Measurements from ENCODE around the gene CPNE4. TPM values are rescaled to one million over a fixed set of nuclear protein-coding genes. Genes with fewer than 3 reads are reported as not detected.

Gene CPNE4
- total and polyA plus RNA-seq, 8 donors = 0.14 to 1.7 (median 0.66) TPM

DNA sequence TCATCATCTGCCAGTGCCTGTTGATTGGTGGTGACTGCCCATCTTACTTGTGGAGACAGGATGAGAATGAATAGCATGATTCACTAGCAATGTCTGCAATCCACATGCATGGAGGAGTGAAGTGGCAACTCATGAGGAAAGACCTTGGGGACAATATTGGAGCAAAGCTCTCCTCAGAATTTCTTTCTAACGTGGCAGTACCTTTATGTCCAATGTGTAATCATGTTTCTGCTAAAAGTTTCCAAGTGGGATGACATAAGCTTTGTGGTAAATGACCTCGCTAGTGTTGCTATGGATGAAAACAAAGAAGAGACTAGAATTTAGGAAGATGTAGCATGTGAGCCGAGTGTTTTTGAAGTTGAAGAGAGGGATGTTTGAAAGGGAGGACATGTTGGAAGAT is 117.8 kb downstream of the CPNE4 start:
- intact Hi-C loops (cut with DNase I) = no loop called here
- H3K4me1 ChIP-seq = no peaks in the 10 kb centered on the region
- H3K9me3 ChIP-seq = no peaks in the 10 kb centered on the region
- no peaks in the 10 kb centered on the region for H3K36me3 ChIP-seq
- no peak overlapping the region for H3K27ac ChIP-seq
- H3K27me3 ChIP-seq = no peaks in the 10 kb centered on the region
- DNase-seq (no peak), FAIRE-seq (no peak), ATAC-seq (no peak)
- H3K4me3 ChIP-seq = no peak overlapping the region
- TF ChIP-seq, protein P1, sequence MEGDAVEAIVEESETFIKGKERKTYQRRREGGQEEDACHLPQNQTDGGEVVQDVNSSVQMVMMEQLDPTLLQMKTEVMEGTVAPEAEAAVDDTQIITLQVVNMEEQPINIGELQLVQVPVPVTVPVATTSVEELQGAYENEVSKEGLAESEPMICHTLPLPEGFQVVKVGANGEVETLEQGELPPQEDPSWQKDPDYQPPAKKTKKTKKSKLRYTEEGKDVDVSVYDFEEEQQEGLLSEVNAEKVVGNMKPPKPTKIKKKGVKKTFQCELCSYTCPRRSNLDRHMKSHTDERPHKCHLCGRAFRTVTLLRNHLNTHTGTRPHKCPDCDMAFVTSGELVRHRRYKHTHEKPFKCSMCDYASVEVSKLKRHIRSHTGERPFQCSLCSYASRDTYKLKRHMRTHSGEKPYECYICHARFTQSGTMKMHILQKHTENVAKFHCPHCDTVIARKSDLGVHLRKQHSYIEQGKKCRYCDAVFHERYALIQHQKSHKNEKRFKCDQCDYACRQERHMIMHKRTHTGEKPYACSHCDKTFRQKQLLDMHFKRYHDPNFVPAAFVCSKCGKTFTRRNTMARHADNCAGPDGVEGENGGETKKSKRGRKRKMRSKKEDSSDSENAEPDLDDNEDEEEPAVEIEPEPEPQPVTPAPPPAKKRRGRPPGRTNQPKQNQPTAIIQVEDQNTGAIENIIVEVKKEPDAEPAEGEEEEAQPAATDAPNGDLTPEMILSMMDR (IDR thresholded peaks at IDR 0.05) = no peak
- WGBS, 2 donors = 52 to 54% methylated on average over 3 of the region's 3 CpGs

DNA sequence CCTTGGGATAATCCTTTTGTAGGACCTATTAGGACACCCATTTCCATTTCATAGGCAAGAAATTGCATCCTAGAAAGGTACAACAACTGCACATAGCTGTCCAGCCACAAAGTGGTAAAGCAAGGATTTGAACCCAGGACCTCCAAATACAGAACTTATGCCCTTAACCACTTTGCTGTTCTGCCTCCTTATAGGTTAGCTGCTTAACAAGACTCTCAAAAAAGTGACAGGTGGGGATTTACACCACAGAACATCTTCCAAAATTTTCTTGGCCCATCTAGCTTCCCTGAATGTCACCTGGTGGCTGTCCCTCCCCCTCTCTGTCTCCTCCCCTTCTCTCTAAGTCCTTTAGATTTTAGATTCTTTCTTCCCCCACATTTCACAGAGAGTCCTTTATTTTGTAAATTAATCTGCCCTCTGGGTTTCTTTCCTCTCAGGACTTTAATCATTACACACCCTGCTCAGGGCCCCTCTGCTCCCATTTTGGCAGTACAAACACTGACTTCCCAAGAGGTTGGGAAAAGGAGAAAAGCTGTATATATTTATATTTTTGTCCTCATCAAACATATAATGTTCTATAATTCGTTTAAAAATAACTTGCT is 120.6 kb downstream of the CPNE4 start:
- H3K27me3 ChIP-seq = no peaks in the 10 kb centered on the region
- no peak overlapping the region for H3K27ac ChIP-seq
- no peaks in the 10 kb centered on the region for H3K36me3 ChIP-seq
- DNase-seq (no peak), ATAC-seq (no peak), FAIRE-seq (no peak)
- no peaks in the 10 kb centered on the region for H3K4me1 ChIP-seq
- no peak overlapping the region for H3K4me3 ChIP-seq
- TF ChIP-seq, protein P1 (IDR thresholded peaks at IDR 0.05) = no peak
- WGBS, 2 donors = 36 to 42% methylated on average over 1 of the region's 1 CpG
- H3K9me3 ChIP-seq = no peaks in the 10 kb centered on the region
- intact Hi-C loops (cut with DNase I) = no loop called here

DNA sequence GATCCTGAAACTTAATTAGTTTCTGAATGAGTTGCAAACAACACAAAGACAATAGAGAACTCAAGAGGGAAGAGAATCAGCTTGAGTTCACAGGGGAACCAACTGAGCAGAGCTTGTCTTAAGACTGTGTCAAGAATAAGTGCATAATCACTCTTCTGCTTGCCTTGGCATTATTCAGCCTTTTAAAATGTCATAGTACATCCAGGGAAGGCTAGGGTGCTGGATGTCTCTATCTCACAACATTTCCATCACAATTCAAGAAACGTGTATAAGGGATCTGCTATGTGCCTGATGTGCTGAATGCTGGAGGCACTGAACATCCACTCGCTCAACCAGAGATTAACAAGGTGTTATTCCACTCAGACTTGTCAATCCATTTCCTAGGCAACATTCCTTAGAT is 122.6 kb downstream of the CPNE4 start:
- ATAC-seq = no peak
- TF ChIP-seq, protein P1 (IDR thresholded peaks at IDR 0.05) = no peak
- FAIRE-seq = no peak
- Histone ChIP-seq H3K27ac (no peak overlapping the region), H3K9me3 (no peaks in the 10 kb centered on the region), H3K4me3 (no peak overlapping the region), H3K4me1 (no peaks in the 10 kb centered on the region), H3K36me3 (no peaks in the 10 kb centered on the region), H3K27me3 (no peaks in the 10 kb centered on the region)
- DNase-seq = no peak
- intact Hi-C loops (cut with DNase I) = no loop called here
- 51 to 55% methylated on average over 2 of the region's 2 CpGs for WGBS, 2 donors

DNA sequence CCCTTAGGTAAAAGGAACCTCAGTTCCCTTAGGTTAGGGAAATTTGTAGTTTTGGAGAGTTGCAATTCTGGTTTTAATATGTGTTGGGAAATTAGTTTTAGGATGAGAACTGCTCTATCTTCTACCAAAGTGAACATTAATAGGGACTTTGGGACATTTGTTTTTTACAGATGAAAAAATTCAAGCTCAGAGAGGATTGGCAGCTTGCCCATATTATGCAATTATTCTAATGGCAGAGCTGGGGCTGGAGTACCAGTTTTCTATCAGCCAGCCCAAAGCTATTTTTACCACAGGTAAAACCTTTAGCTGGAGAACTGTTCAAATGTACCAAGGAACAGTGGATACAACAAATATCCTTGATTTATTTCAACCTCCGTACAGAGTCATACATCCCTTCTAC is 127.0 kb downstream of the CPNE4 start:
- TF ChIP-seq, protein P1 (IDR thresholded peaks at IDR 0.05) = no peak

DNA sequence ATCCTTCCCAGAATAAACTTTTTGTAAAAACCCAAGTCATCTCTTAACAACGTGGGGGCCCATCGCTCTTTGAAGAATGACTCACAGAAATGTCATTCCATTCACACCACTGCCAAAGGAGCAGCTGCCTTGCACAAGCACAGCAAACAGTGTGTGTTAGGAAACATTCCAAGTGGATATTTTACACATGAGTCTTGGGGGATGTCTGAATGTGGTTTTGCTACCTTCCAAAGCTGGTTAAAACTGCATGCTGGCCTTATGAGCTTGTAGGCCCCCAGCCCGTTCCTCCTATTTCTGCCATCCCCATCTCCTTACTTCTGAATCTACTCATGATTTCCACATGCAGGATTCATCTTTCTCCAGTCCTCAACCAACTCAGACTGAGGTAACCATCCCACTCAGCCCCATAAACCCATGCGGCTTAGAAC is 130.8 kb downstream of the CPNE4 start:
- no peaks in the 10 kb centered on the region for H3K4me1 ChIP-seq
- no peaks in the 10 kb centered on the region for H3K27me3 ChIP-seq
- no peaks in the 10 kb centered on the region for H3K36me3 ChIP-seq
- FAIRE-seq (no peak), ATAC-seq (peak in 2 of 4 donors; percentile 38 to 41), DNase-seq (no peak)
- TF ChIP-seq, protein P1 (IDR thresholded peaks at IDR 0.05) = no peak
- 49 to 61% methylated on average over 4 of the region's 4 CpGs for whole genome bisulfite sequencing, 2 donors
- H3K4me3 ChIP-seq = no peak overlapping the region
- H3K9me3 ChIP-seq = no peaks in the 10 kb centered on the region
- H3K27ac ChIP-seq = no peak overlapping the region
- intact Hi-C loops (cut with DNase I) = no loop called here

More for the DNA sequence above, 127.0 kb downstream of the CPNE4 start:
- Histone ChIP-seq H3K4me1 (no peaks in the 10 kb centered on the region), H3K27me3 (no peaks in the 10 kb centered on the region), H3K27ac (no peak overlapping the region), H3K4me3 (no peak overlapping the region), H3K36me3 (no peaks in the 10 kb centered on the region), H3K9me3 (no peaks in the 10 kb centered on the region)
- no peak for FAIRE-seq
- peak in 1 of 4 donors; percentile 30 for ATAC-seq
- intact Hi-C loops (cut with DNase I) = no loop called here
- no peak for DNase-seq
- 33 to 45% methylated on average over 1 of the region's 1 CpG for WGBS, 2 donors
